GM13977 (cell line): ENCODE measurements around the gene TXNRD1.

ENCODE experiments used
- DNase-seq: peaks from one replicate; pipeline ENCODE4 v3.0.0; 2012; ENCODE audit warnings: low spot score
- CTCF ChIP-seq: IDR thresholded peaks from 2 replicates; pipeline ENCODE4 v1.5.1; 2012; ENCODE audit warnings: mild to moderate bottlenecking, control low read depth; ENCODE audit not compliant: insufficient read depth; ENCODE audit errors: extremely low read depth, missing control alignments
- in situ Hi-C: fragments of 300-500 bp; cut with MboI; formaldehyde crosslinking; loops from one replicate; pipeline ENCODE4 v1.12.0; 2022; ENCODE audit warnings: low sequenced_read_pairs, low pct_unique_long_range_greater_than_20kb, mixed read lengths, inconsistent platforms; ENCODE audit not compliant: unreplicated experiment

Gene TXNRD1

GRCh38 chr12:104297477-104298113 is 82.0 kb downstream of the TXNRD1 start:
- in situ Hi-C loops = no loop called here
- no peak for TF ChIP-seq CTCF
- no peak for DNase-seq

GRCh38 chr12:104299842-104300481 is 84.4 kb downstream of the TXNRD1 start:
- TF ChIP-seq CTCF = no peak
- in situ Hi-C loops = no loop called here
- no peak for DNase-seq

GRCh38 chr12:104303538-104304151 is 88.1 kb downstream of the TXNRD1 start, which contains the start of gene EID3:
Gene EID3 (plus strand): TSS chr12:104303739. CDS start chr12:104303935, 196 bp downstream.
- in situ Hi-C loops = no loop called here
- TF ChIP-seq CTCF = no peak
- DNase-seq = peak; percentile 91

- in situ Hi-C loops = no loop called here
- DNase-seq = no peak
- no peak for TF ChIP-seq CTCF
Measured at GRCh38 chr12:104304261-104305009, 88.9 kb downstream of the TXNRD1 start.

- in situ Hi-C loops = no loop called here
- no peak for DNase-seq
- no peak for TF ChIP-seq CTCF
Measured at GRCh38 chr12:104305349-104305748, 89.8 kb downstream of the TXNRD1 start.

GRCh38 chr12:104306376-104306775 is 90.8 kb downstream of the TXNRD1 start:
- in situ Hi-C loops = no loop called here
- no peak for DNase-seq
- TF ChIP-seq CTCF = no peak
